Spleen (tissue), 7 donors: ENCODE results near the gene FXYD4.
"Not testable (repeated sequence)": the region's sequence is repeated elsewhere in the genome, so short reads cannot be mapped to it uniquely, and the experiment has no call there.

ENCODE experiments used
- CTCF ChIP-seq, 11 experiments: fragments of 200-600 bp in 7 of 11; fragments of 450-650 bp in 4 of 11; sonication (generic) in 4 of 11; IDR thresholded peaks in 8 of 11; conservative IDR thresholded peaks in 3 of 11; 1 replicate in 7 of 11; 2 replicates in 4 of 11; pipeline versions ENCODE4 v1.4.0 to v1.8.0; 2016 to 2021; ENCODE audit warnings: antibody characterized with exemption in 11 of 11, inconsistent platforms in 4 of 11, mild to moderate bottlenecking in 1 of 11
- POLR2A ChIP-seq, 3 donors: fragments of 450-650 bp; IDR thresholded peaks; one replicate each; pipeline ENCODE4 v1.5.1; 2017; ENCODE audit warnings: antibody characterized with exemption in 3 of 3, mild to moderate bottlenecking in 1 of 3
- POLR2AphosphoS5 ChIP-seq, 3 donors: sonication (generic); formaldehyde crosslinking; IDR thresholded peaks; one replicate each; pipeline ENCODE4 v1.5.1; 2017; ENCODE audit warnings: antibody characterized with exemption in 3 of 3
- donor health status: DM: no; HTN: no; CAD: no; lungs with moderate emphysema.
- donor health status: DM: no; HTN: no; CAD: no.
- donor health status: DM: no; HTN: no; CAD: no.

GRCh38 chr10:43421944-43422343 is 50.5 kb downstream of the FXYD4 start:
- TF ChIP-seq CTCF (IDR thresholded peaks at IDR 0.05 in 8 of 11, conservative IDR thresholded peaks at IDR 0.05 in 3 of 11); POLR2A (IDR thresholded peaks at IDR 0.05); POLR2AphosphoS5 (IDR thresholded peaks at IDR 0.05): not testable (repeated sequence)
